Endothelial cell of hepatic sinusoid (primary cell): ENCODE measurements around the gene SQSTM1.

Experiments used
- in situ Hi-C: cut with HindIII; loops from 2 replicates; pipeline ENCODE4 v1.10.0; 2017; ENCODE audit warnings: low sequenced_read_pairs

SQSTM1 gene

DNA sequence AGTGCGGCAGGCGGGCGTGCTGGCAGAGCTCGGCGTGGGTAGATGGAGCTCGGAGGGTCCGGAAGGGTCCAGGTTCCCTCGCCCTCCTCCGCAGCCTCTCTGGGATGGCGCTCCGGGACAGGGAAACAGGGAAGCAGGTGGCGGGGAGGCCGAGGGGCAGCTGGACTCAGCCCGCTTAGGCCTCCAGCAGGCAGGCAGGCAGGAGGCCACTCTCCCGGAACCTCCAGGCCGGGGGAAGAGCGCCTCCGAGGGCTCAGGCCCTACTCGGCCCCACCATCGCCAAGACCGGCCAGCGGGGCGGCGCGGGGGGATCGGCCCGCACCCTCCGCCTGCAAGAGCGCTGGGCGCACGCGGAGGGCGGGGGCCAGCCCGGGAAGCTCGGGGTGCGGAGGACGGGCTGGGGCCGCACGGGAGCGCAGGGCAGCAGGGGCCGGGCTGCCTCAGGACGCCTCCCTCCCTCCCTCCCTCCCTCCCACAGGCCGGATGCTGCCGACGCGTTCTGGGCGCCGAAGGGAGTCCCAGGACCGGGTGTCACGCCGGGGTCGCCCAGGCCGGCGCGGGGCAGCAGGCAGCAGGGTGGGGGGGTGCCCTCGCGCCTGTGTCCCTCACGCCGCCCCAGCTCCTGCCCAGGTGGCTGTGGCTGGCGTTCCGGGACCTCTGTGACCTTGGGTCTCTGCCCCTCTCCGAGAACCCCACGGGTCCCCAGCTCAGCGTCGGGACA, 15.0 kb upstream of the SQSTM1 start:
- in situ Hi-C loops = loop anchor here (5.0 kb wide), 1 partner anchor 48 kb away; no protein-coding TSS in a partner anchor

DNA sequence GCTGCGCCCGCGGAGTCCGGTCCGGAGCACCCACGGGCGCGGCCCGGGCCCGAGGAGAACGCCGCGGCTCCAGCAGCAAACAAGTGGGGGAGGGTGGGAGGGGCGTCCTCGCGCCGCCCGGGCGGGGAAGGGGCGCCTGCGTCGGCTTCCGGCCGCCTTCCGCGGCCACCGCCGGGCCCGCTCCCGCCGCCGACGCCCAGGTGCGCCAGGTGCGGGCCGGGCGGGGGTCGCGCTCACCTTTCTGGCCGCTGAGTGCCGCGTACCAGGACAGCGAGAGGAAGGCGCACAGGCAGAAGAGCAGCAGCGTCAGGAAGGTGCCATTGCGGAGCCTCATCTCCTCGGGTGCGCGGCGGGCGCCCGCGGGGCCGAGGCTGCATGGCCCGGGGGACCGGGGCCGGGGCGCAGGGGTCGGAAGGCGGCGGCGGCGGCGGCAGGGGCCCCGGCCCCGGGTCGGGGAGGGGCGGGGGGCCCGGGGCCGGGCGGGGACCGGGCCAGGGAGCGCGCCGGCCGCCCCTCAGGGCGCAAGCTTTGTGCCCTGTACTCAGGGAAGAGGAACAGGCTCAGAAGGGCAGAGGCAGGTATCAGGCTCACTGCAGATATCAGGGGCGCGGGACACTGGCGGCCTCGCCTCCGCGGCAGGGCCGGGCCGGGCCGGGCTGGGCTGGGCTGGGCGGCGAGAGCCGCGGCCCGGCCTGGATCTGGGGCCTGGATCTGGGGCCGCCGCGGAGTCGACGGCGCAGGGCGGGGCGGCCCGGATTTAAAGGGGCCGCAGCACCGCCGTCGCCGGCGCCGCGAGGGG, 14.3 kb upstream of the SQSTM1 start, which contains the start of gene MGAT4B:
TSS of gene MGAT4B (minus strand) at position 617 of the 799 bp plus-strand sequence. CDS start at position 334, 283 bp downstream.
- in situ Hi-C loops = loop anchor here (5.0 kb wide), 1 partner anchor 49 kb away; no protein-coding TSS in a partner anchor

DNA sequence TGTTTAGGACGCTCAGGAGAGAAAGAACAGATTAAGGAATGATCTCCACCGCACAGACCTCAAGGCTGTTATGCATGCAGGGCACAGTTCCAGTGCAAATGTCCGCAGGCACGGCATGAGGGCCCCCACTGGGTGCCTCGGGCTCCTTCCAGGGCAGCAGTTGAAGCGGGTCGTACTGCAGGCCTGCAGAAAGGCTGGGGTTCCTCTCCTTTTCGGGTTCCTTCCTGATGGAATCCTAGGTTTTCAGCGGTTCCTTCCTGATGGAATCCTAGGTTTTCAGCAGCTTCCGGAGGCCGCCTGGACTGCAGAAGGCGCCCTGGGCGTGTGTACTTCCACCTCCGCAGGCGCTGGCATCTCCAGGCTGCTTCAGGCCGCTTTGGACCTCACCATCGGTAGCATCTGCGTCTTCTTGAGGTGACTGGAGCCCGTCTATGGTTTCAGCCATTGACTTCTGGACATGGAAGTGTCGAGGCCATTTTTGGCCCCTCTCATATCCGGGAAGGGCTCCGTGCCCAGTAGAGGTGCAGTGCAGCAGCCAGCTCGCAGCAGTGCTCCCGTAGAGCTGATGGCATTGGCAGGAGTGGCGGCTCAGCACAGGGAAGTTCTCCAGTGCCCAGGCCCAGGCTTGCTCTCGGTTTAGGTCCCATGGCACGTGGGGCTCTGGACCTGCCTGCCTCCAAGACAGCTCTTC, 8.4 kb upstream of the SQSTM1 start:
- in situ Hi-C loops = no loop called here

DNA sequence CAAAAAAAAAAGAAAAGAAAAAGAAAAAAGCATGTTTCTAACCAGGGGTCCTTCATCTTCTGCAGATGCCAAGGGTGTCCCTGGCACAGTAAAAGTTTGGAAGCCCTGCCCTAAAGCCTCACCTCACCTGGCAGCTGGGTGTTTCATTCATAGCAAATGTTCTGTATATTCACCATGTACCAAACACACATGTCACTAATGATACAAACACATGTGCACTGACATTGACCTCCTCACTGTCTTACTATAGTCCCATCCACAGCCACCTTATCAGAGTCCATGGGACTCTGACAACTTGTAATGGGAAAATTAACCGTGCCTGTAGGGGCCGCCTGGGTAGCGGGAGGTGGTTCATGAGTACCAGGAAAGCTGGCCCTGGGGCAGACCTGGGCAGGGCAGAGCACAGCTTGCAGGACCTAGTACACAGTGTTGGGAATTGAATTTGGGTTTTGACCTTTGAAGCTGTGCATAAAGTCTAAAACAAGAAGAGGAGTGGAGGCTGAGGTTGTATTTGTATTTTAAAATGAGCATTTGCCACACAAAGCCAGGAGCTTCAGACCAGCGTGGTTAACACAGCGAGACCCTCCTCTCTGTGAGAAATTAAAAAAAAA, 7.6 kb upstream of the SQSTM1 start:
- in situ Hi-C loops = no loop called here

DNA sequence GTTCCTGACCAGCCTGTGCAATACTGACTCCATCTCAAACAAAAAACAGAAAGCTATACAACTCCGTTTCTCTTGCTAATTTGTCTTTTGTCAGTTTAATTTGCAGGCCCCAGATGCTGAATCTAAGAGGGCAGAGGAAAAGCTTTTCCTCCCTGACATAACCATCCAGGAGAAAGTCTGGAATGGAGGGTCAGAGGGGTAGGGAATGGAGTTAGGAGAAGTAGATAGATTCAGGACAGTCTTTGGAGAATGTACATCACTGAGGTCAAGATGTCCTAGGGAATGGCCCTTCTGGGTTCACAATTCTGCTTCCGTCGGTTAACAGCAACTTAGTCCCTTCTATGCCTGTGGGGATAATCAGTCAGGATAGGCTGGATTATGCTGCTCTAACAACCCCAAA, 6.6 kb upstream of the SQSTM1 start:
- in situ Hi-C loops = no loop called here

DNA sequence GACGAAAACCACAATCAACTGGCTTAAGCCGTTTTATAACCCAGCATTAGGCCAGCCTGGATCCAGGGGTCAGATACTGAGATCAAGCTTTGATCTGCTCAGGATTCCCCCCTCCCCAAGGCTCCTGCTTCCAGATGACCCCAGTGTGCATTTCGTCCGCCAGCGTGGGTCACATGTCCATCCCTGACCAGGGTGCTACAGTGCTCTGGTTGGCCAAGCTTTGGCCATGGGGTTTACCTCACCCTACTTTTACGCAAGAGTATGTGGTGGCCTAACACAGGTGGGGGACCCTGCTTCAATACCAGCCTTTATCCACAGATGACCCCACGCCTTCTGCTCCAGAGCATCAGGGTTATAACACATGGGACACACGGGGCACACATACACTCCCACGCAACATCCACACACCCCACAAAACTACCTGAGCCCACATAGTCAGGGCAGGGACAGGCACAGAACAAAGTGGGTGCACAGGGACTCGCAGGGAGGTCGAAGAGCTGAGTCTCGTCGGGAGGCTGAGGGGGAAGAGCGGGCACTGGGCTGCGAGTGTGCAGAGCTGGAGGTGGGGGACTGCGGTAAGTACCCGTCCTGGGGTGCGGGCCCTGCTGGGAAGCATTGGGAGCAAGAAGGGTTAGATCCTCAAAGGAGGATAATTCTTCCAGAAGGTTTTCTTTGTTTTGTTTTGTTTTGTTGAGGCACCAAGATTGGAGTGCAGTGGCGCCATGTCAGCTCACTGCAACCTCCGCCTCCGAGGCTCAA, 5.0 kb upstream of the SQSTM1 start:
- in situ Hi-C loops = no loop called here

DNA sequence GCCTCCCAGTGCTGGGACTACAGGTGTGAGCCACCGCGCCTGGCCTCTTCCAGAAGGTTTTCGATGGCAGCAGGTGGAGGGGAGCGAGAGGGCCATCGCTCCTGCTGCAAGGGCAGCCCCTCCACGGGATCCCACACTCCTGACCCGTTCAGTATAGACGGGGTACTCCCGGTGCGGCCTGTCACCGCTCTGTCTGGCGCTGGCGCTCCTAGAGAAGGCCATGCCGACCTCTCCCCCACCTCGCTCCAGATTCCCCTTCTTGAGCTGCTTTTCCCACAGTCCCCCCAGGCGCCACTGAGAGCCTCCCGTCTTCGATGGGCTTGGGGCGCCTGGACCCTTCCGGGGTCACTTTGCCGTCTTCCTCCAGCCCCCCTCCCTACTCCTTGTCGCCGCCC, 4.3 kb upstream of the SQSTM1 start:
- in situ Hi-C loops = no loop called here

DNA sequence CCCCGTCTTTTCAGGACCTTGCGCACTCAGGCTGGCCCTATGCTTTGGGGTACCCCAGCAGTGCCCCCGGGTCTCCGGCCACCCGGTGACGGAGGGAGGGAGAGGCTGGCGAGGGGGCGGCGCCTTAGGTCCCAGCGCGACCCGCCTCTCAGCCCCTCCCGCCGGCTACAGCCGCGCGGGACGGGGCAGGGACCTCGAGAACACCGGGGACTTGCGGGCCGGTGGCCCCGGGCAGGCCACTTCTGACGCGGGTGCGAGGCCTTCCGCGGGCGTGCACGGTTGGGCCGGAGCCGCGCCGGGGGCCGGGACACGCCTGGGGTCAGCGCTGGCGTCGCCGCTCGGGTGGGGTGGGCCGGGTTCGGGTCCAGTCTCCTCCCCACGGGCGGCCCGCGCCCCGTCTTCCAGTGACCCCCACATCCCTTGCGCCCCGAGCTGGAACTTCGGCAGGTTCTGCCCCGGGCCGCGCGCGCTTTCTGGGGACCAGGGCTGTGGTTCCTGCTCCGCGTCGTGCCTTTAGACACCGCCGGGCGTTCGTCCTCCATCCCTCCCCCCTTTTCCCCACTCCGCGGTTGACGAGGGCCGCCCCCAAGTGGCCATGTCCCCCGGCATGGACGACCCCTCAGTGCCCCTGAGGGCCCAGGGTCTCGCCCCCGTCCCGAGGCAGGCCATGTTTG, 3.8 kb upstream of the SQSTM1 start:
- in situ Hi-C loops = no loop called here

DNA sequence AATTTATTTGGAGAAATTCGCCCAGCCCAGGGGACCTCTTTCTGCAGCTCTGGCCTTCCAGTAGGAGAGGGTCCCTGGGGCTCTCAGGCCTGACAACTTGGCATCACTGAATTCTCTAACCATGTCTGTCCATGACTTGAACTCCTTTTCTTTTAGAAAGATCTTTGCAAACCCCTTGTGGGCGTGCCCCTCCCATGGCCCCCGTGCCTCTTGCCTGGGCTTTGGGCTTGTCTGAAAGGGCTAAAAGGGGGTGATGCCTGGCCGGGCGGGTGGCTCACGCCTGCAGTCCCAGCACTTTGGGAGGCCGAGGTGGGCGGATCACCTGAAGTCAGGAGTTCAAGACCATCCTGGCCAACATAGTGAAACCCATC, 3.2 kb upstream of the SQSTM1 start:
- in situ Hi-C loops = no loop called here

DNA sequence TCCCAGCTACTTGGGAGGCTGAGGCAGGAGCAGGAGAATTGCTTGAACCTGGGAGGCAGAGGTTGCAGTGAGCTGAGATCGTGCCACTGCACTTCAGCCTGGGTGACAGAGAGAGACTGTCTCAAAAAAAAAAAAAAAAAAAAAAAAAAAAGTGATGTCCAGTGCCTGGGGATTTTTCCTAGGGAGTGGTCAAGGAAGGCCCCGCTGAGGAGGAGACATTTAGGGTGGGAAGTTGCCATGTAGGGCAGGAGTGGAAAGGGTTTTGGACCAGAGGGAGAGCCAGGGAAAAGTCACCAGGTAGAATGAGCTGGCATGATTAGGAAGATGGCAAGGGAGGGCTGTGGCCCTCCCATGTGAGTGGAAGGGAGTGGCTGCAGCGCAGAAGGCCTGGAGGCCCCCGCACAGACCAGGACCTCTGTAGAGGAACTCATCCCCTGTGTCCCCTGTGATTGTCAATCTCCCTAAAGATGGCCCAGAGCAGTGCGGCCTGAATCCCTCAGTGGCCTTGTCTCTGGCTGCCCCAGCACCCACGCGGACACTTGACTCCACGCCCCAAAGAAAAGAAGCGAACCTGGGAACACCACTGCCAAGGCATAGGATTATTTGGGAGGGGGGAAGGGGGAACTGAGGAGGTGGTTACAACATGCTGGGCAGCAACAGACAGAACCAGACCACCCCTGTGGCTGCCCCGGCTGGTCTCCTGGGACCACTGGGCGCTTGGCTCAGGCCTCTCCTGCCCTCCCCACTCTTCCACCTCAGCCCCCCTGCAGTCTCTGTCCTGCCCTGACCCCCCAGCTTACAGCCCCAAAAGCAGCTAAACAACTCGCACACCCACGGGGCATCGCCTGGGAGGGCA, 2.6 kb upstream of the SQSTM1 start:
- in situ Hi-C loops = no loop called here

DNA sequence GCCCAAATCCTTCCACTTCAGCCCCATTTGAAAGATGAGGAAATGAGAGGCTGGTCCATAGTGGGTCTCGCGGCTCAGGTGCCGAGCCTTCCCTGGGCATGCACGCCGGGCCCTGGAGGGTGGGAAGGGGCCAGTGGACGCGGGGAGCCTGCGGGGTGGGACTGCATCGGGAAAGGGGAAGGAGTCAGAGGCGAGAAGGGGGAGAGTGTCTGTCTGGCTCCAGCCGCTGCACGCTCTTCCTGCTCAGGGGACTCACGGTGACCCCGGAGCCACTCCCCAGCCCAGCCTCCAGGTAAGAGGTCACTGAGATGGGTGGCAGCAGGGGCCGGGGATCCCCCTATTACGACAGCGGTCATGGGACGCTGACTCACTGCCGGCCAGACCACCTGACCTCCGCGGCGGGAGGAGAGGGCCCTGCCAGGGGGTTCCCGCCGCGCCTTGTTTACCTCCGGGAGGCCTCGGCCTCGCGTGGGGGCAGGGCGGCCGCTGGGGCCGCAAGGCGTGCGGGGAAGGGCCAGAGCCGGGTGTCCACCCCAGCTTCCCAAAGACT, 1.9 kb upstream of the SQSTM1 start:
- in situ Hi-C loops = no loop called here

DNA sequence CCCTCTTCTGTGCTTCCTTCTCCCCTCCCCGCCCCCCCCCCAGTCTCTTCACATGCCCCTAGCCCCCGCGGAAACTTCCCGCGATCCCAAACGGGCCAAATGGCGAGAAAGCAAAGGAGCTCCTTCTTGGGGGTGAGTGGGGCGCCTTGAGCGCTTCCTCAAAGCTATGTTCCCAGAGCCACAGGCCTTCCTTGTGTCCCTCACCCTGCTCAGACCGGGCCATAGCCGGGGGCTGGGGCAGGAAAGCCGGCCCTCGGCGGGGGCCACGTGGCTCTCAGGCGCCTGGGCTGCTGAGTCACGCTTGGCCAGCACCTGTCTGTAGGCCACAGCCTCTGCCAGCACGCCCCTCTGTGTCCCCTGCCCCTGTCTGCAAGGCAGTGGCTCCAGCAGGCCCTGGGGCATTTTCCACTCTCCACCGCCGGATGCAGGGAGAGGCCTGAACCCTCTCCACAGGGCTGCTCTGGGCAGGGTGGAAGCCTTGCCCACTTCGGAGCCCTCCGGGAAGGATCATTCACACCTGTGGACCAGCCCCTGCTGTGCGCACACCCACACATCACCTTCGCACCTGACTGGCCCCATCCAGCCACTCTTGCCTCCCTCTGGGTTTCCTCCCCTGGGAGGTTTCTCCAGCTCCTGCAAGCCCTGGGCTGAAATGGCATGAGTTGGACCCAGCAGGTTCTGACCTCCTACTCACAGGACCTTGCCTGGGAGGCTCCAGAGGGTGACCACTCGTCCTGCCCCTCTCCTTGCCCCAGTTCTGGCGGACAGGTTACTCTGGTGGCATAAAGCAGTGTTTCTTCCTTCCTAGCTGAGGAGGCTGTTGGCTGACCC, 1.2 kb upstream of the SQSTM1 start:
- in situ Hi-C loops = no loop called here

DNA sequence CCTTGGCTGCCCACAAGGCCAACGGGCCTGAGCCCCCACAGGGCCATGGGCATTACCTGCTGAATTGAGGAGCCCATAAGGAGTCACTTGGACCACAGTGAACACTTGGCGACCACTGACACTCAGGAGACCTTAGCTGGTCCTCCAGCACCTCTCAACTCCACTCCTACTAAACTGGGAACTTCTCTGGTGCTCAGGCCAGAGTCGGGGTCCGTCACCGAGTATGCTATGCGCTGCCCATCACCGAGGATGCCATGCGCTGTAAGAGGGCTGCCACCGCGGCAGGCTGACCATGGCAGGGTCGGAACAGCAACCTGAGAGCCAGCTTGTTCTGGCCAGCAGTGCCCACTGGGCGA, 600 bp upstream of the SQSTM1 start:
- in situ Hi-C loops = no loop called here

DNA sequence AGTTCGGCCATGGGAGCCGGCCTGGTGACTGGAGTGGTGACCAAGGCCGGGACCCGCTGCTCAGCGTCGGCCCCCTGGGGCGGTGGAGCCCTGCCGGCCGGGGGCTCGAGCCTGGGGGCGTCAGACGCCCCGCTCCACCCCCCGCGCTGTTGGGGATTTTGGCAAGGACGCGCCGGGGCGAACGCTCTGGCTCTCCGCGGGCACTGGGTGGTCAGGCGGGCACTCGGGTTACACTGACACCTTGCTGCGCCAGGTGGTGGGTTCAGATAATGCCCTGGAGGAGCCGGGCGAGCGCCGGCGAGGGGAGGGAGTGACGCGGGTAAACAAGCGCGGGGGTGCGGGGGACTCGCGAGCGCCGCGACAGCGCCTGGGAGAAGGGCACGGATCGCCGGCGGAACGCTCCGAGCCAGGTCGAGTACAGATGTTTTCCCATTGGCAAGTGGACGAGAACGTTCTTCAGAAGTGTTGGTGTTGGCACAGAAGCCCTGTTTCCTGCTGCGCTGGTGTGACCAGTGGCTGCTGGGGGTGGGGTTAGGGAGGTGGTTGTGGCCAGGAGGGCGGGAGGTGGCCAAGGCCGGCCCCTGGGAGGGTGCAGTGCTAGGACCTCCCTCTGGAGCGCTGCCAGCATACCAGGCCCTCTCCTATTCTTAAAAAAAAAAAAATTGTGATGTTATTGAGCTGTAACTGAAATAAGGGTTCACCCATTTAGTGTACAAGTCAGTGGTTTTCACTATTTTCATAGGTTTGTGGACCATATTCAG, 773 bp downstream of the SQSTM1 start:
- in situ Hi-C loops = no loop called here

DNA sequence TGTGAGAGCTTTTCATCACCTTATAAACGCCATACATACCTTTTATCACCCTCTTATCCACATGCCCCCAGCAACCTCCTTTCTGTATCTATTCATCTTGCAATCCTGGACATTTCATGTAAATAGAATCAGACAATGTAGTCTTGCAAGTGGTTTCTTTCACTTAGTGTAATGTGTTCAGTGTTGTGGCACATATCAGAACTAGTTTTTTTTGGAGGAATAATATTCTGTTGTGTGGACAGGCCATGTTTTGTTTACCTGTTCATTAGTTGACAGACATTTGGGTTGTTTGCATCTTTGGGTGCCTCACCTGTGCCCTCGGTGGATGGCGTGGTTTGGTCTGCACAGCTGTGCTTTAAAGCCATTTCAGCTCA, 1.3 kb downstream of the SQSTM1 start:
- in situ Hi-C loops = no loop called here

DNA sequence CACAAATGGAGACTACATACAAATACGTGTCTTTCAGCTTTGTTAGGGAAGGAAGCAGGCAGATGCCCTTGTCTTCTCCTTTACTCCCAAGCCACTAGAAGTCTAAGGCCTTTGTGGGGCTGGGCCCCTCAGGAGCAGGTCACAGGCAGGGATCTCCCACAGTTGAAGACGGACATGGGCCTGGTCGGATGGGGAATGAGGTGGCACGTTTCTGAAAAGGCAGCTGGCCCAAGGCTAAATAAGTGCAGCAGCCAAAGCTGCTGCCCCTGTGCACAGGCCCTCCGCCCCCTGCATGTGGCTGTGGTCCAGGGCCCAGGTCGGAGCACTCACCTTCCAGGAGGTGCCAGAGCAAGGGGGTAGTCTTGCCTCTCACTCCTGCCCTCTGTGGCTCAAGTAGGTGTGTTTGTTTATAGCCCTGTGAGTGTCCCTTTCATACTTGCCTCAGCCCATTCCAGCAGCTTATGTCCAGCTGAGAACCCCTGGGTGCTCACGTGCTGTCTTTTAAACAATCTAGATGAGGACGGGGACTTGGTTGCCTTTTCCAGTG, 1.8 kb downstream of the SQSTM1 start:
- in situ Hi-C loops = no loop called here
